IMR-90 (cell line): ENCODE measurements around the gene NRP2. TPM values are rescaled to one million over a fixed set of nuclear protein-coding genes. Genes with fewer than 3 reads are reported as not detected.

Experiments
- ATAC-seq: fragments of 200-7000 bp; cut with Tn5 transposase; 2 replicates; pipeline ENCODE4 v1.9.1; 2020; ENCODE audit warnings: low read depth, mild to moderate bottlenecking, moderate library complexity
- BruUV-seq: library from RNA; stranded (reverse); fragments of 400-500 nt; replicated peaks from 2 replicates; lab custom pipeline; 2021; lab: Mats Ljungman, UMichigan
- CTCF ChIA-PET: fragments of 300-600 bp; formaldehyde crosslinking; extraction: SDS; loops from one replicate; lab custom pipeline; 2021; ENCODE audit warnings: antibody characterized with exemption; lab: Yijun Ruan, JAX
- POLR2A ChIA-PET: fragments of 300-600 bp; sonication (Branson Sonifier 250); formaldehyde crosslinking; loops from one replicate; lab custom pipeline; 2022; ENCODE audit warnings: antibody characterized with exemption; ENCODE audit not compliant: unreplicated experiment; lab: Charles Lee
- DNase-seq: peaks from one replicate; pipeline ENCODE4 v3.0.0; 2013
- H2AFZ ChIP-seq: replicated peaks from 2 replicates; pipeline ENCODE3; 2013; ENCODE audit warnings: low read length, mild to moderate bottlenecking; ENCODE audit not compliant: poor library complexity
- H2AK5ac ChIP-seq: 2 replicates; pipeline ENCODE4 v1.6.1; 2013; ENCODE audit warnings: low read depth, low read length, inconsistent platforms
- H2AK9ac ChIP-seq: replicated peaks from 2 replicates; pipeline ENCODE3; 2013; ENCODE audit warnings: mild to moderate bottlenecking, low read depth, low read length, moderate library complexity; ENCODE audit not compliant: poor library complexity
- H2BK120ac ChIP-seq: 2 replicates; pipeline ENCODE4 v1.6.1; 2013; ENCODE audit warnings: low read depth, low read length, inconsistent platforms
- H2BK15ac ChIP-seq: 3 replicates; pipeline ENCODE4 v1.6.1; 2013; ENCODE audit warnings: low read depth, low read length, inconsistent platforms
- H2BK20ac ChIP-seq: 2 replicates; pipeline ENCODE4 v1.6.1; 2013; ENCODE audit warnings: low read depth, mild to moderate bottlenecking, inconsistent platforms, low read length, moderate library complexity
- H2BK5ac ChIP-seq: 2 replicates; pipeline ENCODE4 v1.6.1; 2013; ENCODE audit warnings: mild to moderate bottlenecking, low read depth, low read length, inconsistent platforms; ENCODE audit not compliant: poor library complexity, severe bottlenecking
- H3K14ac ChIP-seq: replicated peaks from 2 replicates; pipeline ENCODE4 v1.6.1; 2013; ENCODE audit warnings: low read depth, low read length, inconsistent platforms
- H3K18ac ChIP-seq: 2 replicates; pipeline ENCODE4 v1.6.1; 2013; ENCODE audit warnings: low read depth, low read length, control low read depth
- H3K23ac ChIP-seq: 2 replicates; pipeline ENCODE4 v1.6.1; 2013; ENCODE audit warnings: low read depth, low read length, inconsistent platforms
- H3K27ac ChIP-seq: 2 replicates; pipeline ENCODE4 v1.5.1; 2013; ENCODE audit warnings: mild to moderate bottlenecking, control low read depth, low read length; ENCODE audit not compliant: insufficient read depth
- H3K27me3 ChIP-seq: 2 replicates; pipeline ENCODE4 v1.6.1; 2013; ENCODE audit warnings: low read length; ENCODE audit not compliant: control insufficient read depth, insufficient read depth
- H3K36me3 ChIP-seq: 2 replicates; pipeline ENCODE4 v1.6.1; 2013; ENCODE audit warnings: low read length, mixed read lengths; ENCODE audit not compliant: control insufficient read depth, insufficient read depth
- H3K4ac ChIP-seq: 2 replicates; pipeline ENCODE4 v1.6.1; 2013; ENCODE audit warnings: low read depth, low read length, inconsistent platforms
- H3K4me1 ChIP-seq: 2 replicates; pipeline ENCODE4 v1.6.1; 2013; ENCODE audit warnings: low read length, mixed read lengths; ENCODE audit not compliant: control insufficient read depth, insufficient read depth
- H3K4me2 ChIP-seq: 2 replicates; pipeline ENCODE4 v1.6.1; 2013; ENCODE audit warnings: low read depth, mild to moderate bottlenecking, control low read depth, low read length, moderate library complexity
- H3K4me3 ChIP-seq: 2 replicates; pipeline ENCODE4 v1.5.1; 2013; ENCODE audit warnings: low read depth, mild to moderate bottlenecking, control low read depth, low read length, moderate library complexity; ENCODE audit not compliant: insufficient read depth
- H3K56ac ChIP-seq: 2 replicates; pipeline ENCODE4 v1.6.1; 2013; ENCODE audit warnings: low read length, inconsistent platforms; ENCODE audit not compliant: insufficient read depth; ENCODE audit errors: extremely low read depth
- H3K79me1 ChIP-seq, 2 experiments: 2 replicates each; pipeline ENCODE4 v1.6.1; 2013; ENCODE audit warnings: low read length in 2 of 2, inconsistent platforms in 1 of 2, low read depth in 1 of 2
- H3K9ac ChIP-seq: 2 replicates; pipeline ENCODE4 v1.6.1; 2013; ENCODE audit warnings: low read depth, low read length, control low read depth
- H3K9me1 ChIP-seq: 2 replicates; pipeline ENCODE4 v1.6.1; 2013; ENCODE audit warnings: low read length, inconsistent platforms; ENCODE audit not compliant: insufficient read depth
- H3K9me3 ChIP-seq: 2 replicates; pipeline ENCODE4 v1.6.1; 2013; ENCODE audit warnings: low read length; ENCODE audit not compliant: control insufficient read depth, insufficient read depth
- H4K20me1 ChIP-seq: 2 replicates; pipeline ENCODE4 v1.6.1; 2013; ENCODE audit warnings: low read length, inconsistent platforms; ENCODE audit not compliant: insufficient read depth
- H4K5ac ChIP-seq: 2 replicates; pipeline ENCODE4 v1.6.1; 2013; ENCODE audit warnings: mild to moderate bottlenecking, low read depth, low read length, control low read depth
- H4K8ac ChIP-seq, 2 experiments: 2 replicates each; pipeline ENCODE4 v1.6.1; 2013; ENCODE audit warnings: low read depth in 2 of 2, low read length in 2 of 2, control low read depth in 1 of 2, inconsistent platforms in 1 of 2
- H4K91ac ChIP-seq: 2 replicates; pipeline ENCODE4 v1.6.1; 2013; ENCODE audit warnings: low read depth, low read length, inconsistent platforms; ENCODE audit not compliant: insufficient read depth
- BHLHE40 ChIP-seq: fragments of 150-350 bp; IDR thresholded peaks from 2 replicates; pipeline ENCODE4 v1.6.1; 2016; ENCODE audit warnings: mild to moderate bottlenecking, low read depth, low read length
- CEBPB ChIP-seq: IDR thresholded peaks from 2 replicates; pipeline ENCODE4 v1.6.1; 2012; ENCODE audit warnings: low read depth, low read length, improper control_type of control experiment
- CHD1 ChIP-seq: IDR thresholded peaks from 2 replicates; pipeline ENCODE4 v1.6.1; 2012; ENCODE audit warnings: low read depth, low read length, improper control_type of control experiment
- CTCF ChIP-seq: conservative IDR thresholded peaks from 2 replicates; pipeline ENCODE4 v1.5.1; 2012; ENCODE audit warnings: mild to moderate bottlenecking, low read depth, low read length, improper control_type of control experiment
- FOS ChIP-seq: fragments of 150-350 bp; IDR thresholded peaks from 2 replicates; pipeline ENCODE4 v1.6.1; 2016; ENCODE audit warnings: low read depth, low read length
- MAFK ChIP-seq: IDR thresholded peaks from 2 replicates; pipeline ENCODE4 v1.6.1; 2012; ENCODE audit warnings: low read depth, low read length, improper control_type of control experiment
- MAZ ChIP-seq: IDR thresholded peaks from 2 replicates; pipeline ENCODE4 v1.6.1; 2012; ENCODE audit warnings: low read depth, mild to moderate bottlenecking, low read length, improper control_type of control experiment, moderate library complexity, borderline replicate concordance
- MXI1 ChIP-seq: IDR thresholded peaks from 2 replicates; pipeline ENCODE4 v1.6.1; 2012; ENCODE audit warnings: low read depth, mild to moderate bottlenecking, low read length, moderate library complexity, borderline replicate concordance
- NFE2L2 ChIP-seq: fragments of 150-350 bp; IDR thresholded peaks from 2 replicates; pipeline ENCODE4 v1.6.1; 2016; ENCODE audit warnings: low read depth, mild to moderate bottlenecking, low read length
- POLR2A ChIP-seq: IDR thresholded peaks from 2 replicates; pipeline ENCODE4 v1.6.1; 2012; ENCODE audit warnings: mild to moderate bottlenecking, low read depth, low read length
- RAD21 ChIP-seq: IDR thresholded peaks from 2 replicates; pipeline ENCODE4 v1.6.1; 2012; ENCODE audit warnings: low read length, improper control_type of control experiment
- RCOR1 ChIP-seq: IDR thresholded peaks from 2 replicates; pipeline ENCODE4 v1.6.1; 2012; ENCODE audit warnings: mild to moderate bottlenecking, low read length, improper control_type of control experiment; ENCODE audit not compliant: insufficient replicate concordance
- RFX5 ChIP-seq: IDR thresholded peaks from 2 replicates; pipeline ENCODE4 v1.8.0; 2012; ENCODE audit warnings: low read depth, mild to moderate bottlenecking, low read length, moderate library complexity
- SMC3 ChIP-seq: fragments of 150-350 bp; IDR thresholded peaks from 2 replicates; pipeline ENCODE4 v1.6.1; 2016; ENCODE audit warnings: low read depth, mild to moderate bottlenecking, antibody characterized with exemption, low read length, moderate library complexity
- USF2 ChIP-seq: fragments of 150-350 bp; IDR thresholded peaks from 2 replicates; pipeline ENCODE4 v1.6.1; 2017; ENCODE audit warnings: mild to moderate bottlenecking, antibody characterized with exemption, low read length, low read depth
- WGBS, 2 experiments: methylation state at CpG; one replicate each; pipeline versions ENCODE4 v1.1.5 to v1.1.7; 2013; ENCODE audit warnings: missing lambda C conversion rate in 2 of 2; ENCODE audit not compliant: insufficient read length in 1 of 2; ENCODE audit errors: extremely low coverage in 2 of 2; 5-methylcytosine and 5-hydroxymethylcytosine counted together
- dilution Hi-C: fragments of 300-500 bp; cut with HindIII; formaldehyde crosslinking; loops from one replicate; pipeline ENCODE4 v1.14.3; 2018; ENCODE audit warnings: low sequenced_read_pairs; ENCODE audit not compliant: unreplicated experiment
- in situ Hi-C: fragments of 300-500 bp; cut with MboI; formaldehyde crosslinking; loops from 3 replicates; pipeline ENCODE4 v1.14.3; 2019; ENCODE audit warnings: low sequenced_read_pairs, inconsistent platforms, mixed read lengths
- intact Hi-C: fragments of 100-400 bp; cut with micrococcal nuclease; formaldehyde crosslinking; loops from 2 replicates; pipeline ENCODE4 v1.10.0; 2022
- polyA plus RNA-seq, 3 experiments: library from polyadenylated mRNA; depleted of rRNA; stranded (reverse); fragments of >200 nt; gene quantifications; 2 replicates each; pipeline ENCODE4 v1.2.3, GENCODE V29; 2012; ENCODE audit warnings: low replicate concordance in 1 of 3
- total RNA-seq: library from RNA; depleted of rRNA; stranded (reverse); fragments of >200 nt; gene quantifications from 2 replicates; pipeline ENCODE4 v1.2.3, GENCODE V29; 2012
- TF ChIP-seq, protein P1 (sequence below): fragments of 150-350 bp; IDR thresholded peaks from 2 replicates; pipeline ENCODE4 v1.6.1; 2016; ENCODE audit warnings: low read depth, mild to moderate bottlenecking, low read length, moderate library complexity, borderline replicate concordance

NRP2 gene
- total and polyA plus RNA-seq, 2 of the 4 experiments (the other 2 are of a cell fraction), result 46.4 to 51.3 TPM

- Histone ChIP-seq H2AFZ (no peak overlapping the region), H3K56ac (no peak overlapping the region), H2BK120ac (no peak overlapping the region), H3K14ac (no peak overlapping the region), H2AK5ac (no peak overlapping the region), H2BK15ac (no peak overlapping the region), H4K5ac (no peak overlapping the region), H3K4me1 (peaks cover 3% of the 10 kb centered on the region), H3K79me1 (no peaks in the 10 kb centered on the region), H3K4me3 (no peak overlapping the region), H3K9ac (no peak overlapping the region), H3K4ac (no peak overlapping the region), H4K8ac (peak overlapping the region in 1 of 2 experiments; percentile 23; a peak in 1 of 4 replicates), H3K27me3 (no peaks in the 10 kb centered on the region), H2BK20ac (no peak overlapping the region), H3K27ac (no peak overlapping the region), H3K9me1 (no peaks in the 10 kb centered on the region), H3K4me2 (no peak overlapping the region), H2AK9ac (no peak overlapping the region), H4K20me1 (no peaks in the 10 kb centered on the region), H2BK5ac (no peak overlapping the region), H3K23ac (no peak overlapping the region), H3K9me3 (peaks cover 5% of the 10 kb centered on the region; the same call in 1 of the 2 replicates), H4K91ac (no peak overlapping the region), H3K18ac (no peak overlapping the region), H3K36me3 (no peaks in the 10 kb centered on the region)
- ChIA-PET CTCF (interaction anchor here (0.5 kb wide), 1 partner anchor 1016 kb away, joined by 5 read pairs; no protein-coding TSS in a partner anchor), POLR2A (no interaction called here)
- dilution Hi-C loops (no loop called here), intact Hi-C loops (no loop called here), in situ Hi-C loops (loop anchor here (25.0 kb wide), 1 partner anchor 106 kb away; no protein-coding TSS in a partner anchor)
- TF ChIP-seq MXI1 (no peak), CHD1 (no peak), RFX5 (no peak), SMC3 (no peak), MAZ (no peak), RAD21 (no peak), NFE2L2 (no peak), BHLHE40 (no peak), FOS (no peak), CEBPB (no peak), RCOR1 (no peak), USF2 (no peak), CTCF (no peak), POLR2A (no peak), MAFK (no peak)
- TF ChIP-seq, protein P1, sequence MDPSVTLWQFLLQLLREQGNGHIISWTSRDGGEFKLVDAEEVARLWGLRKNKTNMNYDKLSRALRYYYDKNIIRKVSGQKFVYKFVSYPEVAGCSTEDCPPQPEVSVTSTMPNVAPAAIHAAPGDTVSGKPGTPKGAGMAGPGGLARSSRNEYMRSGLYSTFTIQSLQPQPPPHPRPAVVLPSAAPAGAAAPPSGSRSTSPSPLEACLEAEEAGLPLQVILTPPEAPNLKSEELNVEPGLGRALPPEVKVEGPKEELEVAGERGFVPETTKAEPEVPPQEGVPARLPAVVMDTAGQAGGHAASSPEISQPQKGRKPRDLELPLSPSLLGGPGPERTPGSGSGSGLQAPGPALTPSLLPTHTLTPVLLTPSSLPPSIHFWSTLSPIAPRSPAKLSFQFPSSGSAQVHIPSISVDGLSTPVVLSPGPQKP, result no peak
- no TSS peak for BruUV-seq
- DNase-seq (no peak), ATAC-seq (no peak)
- 64% methylated on average over 7 of the region's 10 CpGs; no CpG with 5 or more reads in 1 of the 2 experiments for WGBS, 2 experiments
Measured at GRCh38 chr2:205643391-205643885, 38.9 kb upstream of the NRP2 start.
